Choroid plexus epithelial cell (primary cell): ENCODE measurements around the gene TSPAN7.

Experiments used
- DNase-seq: peaks from one replicate; pipeline ENCODE4 v3.0.0-alpha.2; 2010; ENCODE audit warnings: low read depth
- H3K4me3 ChIP-seq: 2 replicates; pipeline ENCODE4 v1.5.1; 2011; ENCODE audit warnings: low read depth, mild to moderate bottlenecking, control low read depth, low read length, moderate library complexity
- TF ChIP-seq, protein P1 (sequence below): conservative IDR thresholded peaks from 2 replicates; pipeline ENCODE4 v1.5.1; 2011; ENCODE audit warnings: low read depth, mild to moderate bottlenecking, control low read depth, inconsistent platforms, low read length, moderate library complexity

Gene TSPAN7

DNA sequence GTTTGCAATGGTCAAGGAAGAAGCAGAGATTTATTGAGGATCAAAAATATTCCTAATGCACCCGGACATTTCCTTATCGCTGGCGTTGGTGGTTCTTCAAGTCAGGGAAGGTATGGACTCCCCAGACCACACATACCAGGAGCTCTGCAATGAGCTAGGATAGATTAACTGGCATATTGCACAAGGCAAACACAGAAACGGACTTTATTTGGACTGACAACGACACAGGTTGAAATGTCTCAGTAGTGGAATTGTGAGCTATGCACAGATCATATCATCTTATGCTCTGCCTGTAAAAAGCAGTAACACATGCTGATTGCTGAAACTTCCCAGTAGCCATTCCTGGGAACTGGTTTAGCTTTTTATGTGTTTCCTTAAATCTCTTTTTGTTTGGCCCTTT, 1.7 kb downstream of the TSPAN7 start:
- no peak for DNase-seq
- TF ChIP-seq, protein P1, sequence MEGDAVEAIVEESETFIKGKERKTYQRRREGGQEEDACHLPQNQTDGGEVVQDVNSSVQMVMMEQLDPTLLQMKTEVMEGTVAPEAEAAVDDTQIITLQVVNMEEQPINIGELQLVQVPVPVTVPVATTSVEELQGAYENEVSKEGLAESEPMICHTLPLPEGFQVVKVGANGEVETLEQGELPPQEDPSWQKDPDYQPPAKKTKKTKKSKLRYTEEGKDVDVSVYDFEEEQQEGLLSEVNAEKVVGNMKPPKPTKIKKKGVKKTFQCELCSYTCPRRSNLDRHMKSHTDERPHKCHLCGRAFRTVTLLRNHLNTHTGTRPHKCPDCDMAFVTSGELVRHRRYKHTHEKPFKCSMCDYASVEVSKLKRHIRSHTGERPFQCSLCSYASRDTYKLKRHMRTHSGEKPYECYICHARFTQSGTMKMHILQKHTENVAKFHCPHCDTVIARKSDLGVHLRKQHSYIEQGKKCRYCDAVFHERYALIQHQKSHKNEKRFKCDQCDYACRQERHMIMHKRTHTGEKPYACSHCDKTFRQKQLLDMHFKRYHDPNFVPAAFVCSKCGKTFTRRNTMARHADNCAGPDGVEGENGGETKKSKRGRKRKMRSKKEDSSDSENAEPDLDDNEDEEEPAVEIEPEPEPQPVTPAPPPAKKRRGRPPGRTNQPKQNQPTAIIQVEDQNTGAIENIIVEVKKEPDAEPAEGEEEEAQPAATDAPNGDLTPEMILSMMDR: no peak
- no peak overlapping the region for H3K4me3 ChIP-seq

DNA sequence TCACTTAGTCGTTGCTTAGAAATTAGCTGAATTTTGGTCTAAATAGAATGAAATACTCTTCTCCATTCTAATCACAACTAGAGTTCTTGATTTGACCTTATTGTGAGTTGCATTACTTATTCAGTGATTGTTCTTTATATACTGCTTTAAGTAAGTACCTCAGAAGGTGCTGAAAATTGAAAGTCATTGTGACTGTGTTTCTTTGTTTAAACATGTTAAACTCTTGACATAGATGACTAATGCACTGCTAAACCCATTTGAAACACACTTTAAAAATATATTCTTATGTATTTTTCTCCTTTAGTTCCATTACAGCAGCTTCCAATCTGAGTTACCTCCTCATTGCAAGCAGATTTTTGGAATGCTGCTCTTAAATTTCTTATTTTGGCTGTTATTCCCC, 9.1 kb downstream of the TSPAN7 start:
- DNase-seq: no peak
- no peak overlapping the region for H3K4me3 ChIP-seq
- TF ChIP-seq, protein P1: no peak

DNA sequence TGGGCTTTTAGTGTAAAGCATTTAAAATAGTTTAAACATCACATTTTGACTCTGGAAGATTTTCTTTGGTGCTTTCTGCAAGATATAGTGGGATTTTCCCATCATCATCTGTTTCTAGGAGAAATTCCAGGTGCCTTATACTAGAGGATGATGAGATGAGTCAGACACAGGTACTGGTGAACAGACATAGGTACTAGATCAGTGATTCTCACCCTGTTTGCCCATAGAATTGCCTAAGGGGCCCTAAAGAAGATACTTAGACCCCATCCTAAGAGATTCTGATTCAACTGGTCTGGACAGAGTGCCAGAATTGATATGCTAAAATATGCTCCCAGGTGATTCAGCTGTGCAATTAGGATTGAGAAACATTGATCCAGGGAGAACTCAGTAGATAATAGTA, 9.7 kb downstream of the TSPAN7 start:
- TF ChIP-seq, protein P1: no peak
- no peak for DNase-seq
- no peak overlapping the region for H3K4me3 ChIP-seq

DNA sequence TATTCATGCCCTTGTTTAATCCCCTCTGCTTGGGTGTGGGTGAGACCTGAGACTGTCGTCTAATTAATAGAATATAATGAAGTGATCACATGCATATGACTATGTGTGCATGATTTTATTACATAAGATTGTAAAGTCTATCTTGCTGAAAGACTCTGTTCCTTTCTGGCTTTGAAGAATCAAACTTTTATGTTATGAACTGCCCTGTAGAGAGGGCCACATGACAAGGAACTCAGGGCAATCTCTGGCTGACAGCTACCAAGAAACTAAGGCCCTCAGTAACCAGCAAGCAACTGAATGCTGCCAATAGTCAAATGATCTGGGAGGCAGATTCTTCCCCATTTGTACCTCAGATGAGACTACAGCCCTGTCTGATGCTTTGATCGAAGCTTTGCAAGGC, 13.5 kb downstream of the TSPAN7 start:
- TF ChIP-seq, protein P1: no peak
- no peak overlapping the region for H3K4me3 ChIP-seq
- DNase-seq: no peak

DNA sequence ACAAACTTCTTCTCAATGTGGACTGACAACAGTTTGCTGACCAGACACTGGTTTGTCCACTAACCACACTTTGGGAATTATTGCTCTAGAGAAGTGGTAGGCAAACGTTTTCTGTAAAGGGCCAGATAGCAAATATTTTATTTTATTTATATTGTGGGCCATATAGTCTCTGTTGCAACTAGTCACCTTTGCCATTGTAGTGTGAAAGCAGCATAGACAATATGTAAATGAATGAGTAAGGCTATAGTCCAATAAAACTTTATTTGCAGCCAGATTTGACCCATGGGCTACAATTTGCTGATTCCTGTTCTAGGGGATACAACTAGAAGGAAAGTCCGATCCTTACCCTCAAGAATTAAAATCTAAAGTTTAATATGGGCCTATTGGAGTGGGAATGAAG, 14.5 kb downstream of the TSPAN7 start:
- no peak for DNase-seq
- H3K4me3 ChIP-seq: no peak overlapping the region
- TF ChIP-seq, protein P1: no peak

DNA sequence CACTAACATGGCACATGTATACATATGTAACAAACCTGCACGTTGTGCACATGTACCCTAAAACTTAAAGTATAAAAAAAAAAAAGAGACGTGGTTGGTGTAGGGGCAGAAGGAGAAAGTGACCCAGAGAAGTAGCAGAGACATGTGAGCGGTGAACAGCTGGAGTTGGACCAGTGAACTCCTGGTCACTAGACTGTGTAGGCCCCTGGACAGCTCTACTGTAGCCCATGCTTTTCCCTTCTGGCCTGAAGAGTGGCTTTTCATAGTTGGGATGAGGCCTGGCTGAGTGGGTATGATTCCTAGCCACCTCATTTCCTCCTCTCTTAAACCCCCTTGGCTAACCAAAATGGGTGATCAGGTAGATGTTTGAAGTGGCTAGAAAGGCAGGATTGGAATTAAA, 16.4 kb downstream of the TSPAN7 start:
- DNase-seq: no peak
- TF ChIP-seq, protein P1: no peak
- no peak overlapping the region for H3K4me3 ChIP-seq

DNA sequence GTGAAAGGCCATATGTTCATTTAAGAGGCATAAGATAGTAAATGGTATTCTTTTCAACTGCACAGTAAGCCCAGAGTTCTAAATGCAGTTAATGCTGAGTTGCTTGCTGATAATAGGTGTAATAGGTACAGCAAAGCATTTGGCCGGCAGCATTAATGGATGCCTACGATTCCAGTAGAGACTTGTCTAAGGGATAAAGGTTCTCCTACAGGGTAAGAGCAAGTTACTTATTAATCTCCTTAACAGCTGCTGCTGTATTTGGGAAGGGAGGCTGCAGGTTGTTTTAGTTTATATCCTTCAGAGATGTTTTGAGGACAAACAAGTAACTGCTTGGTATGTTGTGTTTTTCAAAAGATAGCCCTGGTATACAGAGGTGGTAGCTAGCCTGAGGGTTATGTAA, 16.8 kb downstream of the TSPAN7 start:
- H3K4me3 ChIP-seq: no peak overlapping the region
- DNase-seq: no peak
- TF ChIP-seq, protein P1: no peak
